Bronchial epithelial cell (primary cell): Measurements from ENCODE around the gene UAP1L1. TPM values are rescaled to one million over a fixed set of nuclear protein-coding genes. Genes with fewer than 3 reads are reported as not detected.

ENCODE experiments used
- DNase-seq: peaks from one replicate; pipeline ENCODE4 v3.0.0-alpha.2; 2010; ENCODE audit warnings: low read depth
- FAIRE-seq: peaks from 2 replicates; lab custom pipeline; 2011; peaks lifted over from hg19 to GRCh38; lab: Jason Lieb, UNC
- H3K27me3 ChIP-seq: 2 replicates; pipeline ENCODE4 v1.5.1; 2011; ENCODE audit warnings: low read length; ENCODE audit not compliant: control insufficient read depth, insufficient read depth
- H3K36me3 ChIP-seq: 2 replicates; pipeline ENCODE4 v1.5.1; 2011; ENCODE audit warnings: low read length; ENCODE audit not compliant: control insufficient read depth, insufficient read depth
- H3K4me3 ChIP-seq: 2 replicates; pipeline ENCODE4 v1.5.1; 2011; ENCODE audit warnings: mild to moderate bottlenecking, low read depth, low read length, control low read depth
- total RNA-seq: library from RNA; depleted of rRNA; stranded (reverse); fragments of >200 nt; gene quantifications from 2 replicates; pipeline ENCODE4 v1.2.1, GENCODE V29; 2014
- TF ChIP-seq, protein P1 (sequence below): IDR thresholded peaks from 2 replicates; pipeline ENCODE4 v1.5.1; 2011; ENCODE audit warnings: mild to moderate bottlenecking, moderate library complexity, low read length, control low read depth, inconsistent platforms; ENCODE audit not compliant: insufficient read depth, severe bottlenecking

The UAP1L1 gene
- total RNA-seq, 1 donor from 2014 or later, result 3.2 TPM

DNA sequence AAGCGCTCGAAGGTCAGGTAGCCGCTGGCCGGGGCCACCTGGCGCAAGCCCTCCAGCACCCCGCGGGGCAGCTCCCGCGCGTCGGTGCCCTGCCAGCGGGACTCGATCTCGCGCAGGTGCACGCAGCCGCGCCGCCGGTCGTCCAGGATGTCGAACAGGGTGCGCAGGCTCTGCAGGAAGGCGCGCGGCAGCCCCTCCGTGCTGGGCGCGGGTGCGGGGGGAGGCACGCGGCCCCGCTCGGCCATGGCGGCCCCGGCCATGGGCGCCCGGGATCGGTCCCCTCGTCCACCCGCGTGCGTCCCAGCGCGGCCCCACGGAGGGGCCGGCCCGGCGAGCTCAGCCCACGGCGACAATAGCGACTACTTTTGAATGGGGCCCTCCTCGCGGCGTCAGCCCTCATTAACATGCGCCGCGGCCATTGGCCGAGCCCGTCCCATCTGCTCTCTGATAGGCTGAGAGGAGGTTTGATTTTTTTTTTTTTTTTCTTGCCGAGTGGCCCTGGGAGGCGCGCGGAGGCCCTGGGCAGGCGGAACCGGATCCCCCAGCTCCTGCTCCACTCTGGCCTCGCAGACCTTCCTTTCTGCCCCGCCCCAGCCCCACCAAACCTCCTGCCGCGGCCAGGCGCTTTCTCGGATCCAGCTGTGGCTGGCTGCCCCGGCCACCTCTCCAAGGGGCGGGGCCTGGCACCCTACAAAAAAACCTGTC is 7.0 kb upstream of the UAP1L1 start, which contains the start of gene SAPCD2:
SAPCD2 (minus strand) TSS at position 357 of the 705 bp plus-strand sequence; CDS start at position 260, 97 bp downstream.
- FAIRE-seq (no peak), DNase-seq (peak; percentile 77)
- TF ChIP-seq, protein P1, sequence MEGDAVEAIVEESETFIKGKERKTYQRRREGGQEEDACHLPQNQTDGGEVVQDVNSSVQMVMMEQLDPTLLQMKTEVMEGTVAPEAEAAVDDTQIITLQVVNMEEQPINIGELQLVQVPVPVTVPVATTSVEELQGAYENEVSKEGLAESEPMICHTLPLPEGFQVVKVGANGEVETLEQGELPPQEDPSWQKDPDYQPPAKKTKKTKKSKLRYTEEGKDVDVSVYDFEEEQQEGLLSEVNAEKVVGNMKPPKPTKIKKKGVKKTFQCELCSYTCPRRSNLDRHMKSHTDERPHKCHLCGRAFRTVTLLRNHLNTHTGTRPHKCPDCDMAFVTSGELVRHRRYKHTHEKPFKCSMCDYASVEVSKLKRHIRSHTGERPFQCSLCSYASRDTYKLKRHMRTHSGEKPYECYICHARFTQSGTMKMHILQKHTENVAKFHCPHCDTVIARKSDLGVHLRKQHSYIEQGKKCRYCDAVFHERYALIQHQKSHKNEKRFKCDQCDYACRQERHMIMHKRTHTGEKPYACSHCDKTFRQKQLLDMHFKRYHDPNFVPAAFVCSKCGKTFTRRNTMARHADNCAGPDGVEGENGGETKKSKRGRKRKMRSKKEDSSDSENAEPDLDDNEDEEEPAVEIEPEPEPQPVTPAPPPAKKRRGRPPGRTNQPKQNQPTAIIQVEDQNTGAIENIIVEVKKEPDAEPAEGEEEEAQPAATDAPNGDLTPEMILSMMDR, result no peak
- Histone ChIP-seq H3K4me3 (peak within 1 kb of the TSS; percentile 36), H3K27me3 (no peaks in the 10 kb centered on the region), H3K36me3 (no peaks in the 10 kb centered on the region)

DNA sequence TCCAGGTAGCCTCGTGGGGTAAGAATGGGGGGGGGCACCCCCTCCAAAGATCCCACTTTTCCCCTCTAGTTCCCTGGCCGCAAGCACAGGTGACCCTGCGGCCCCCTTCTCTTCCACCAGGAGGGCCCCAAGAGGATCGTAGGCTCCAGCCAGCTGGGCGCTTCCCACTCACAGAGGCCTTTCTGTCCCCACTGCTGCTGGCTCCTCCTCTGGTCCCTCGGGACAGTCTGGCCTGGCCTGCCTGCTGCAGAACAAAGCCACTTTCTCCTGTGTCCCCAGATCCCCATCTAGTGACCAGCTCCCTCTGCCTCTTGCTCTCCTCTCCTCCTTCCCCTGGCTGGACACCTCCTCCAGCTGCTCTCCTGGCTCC is 6.4 kb upstream of the UAP1L1 start:
- FAIRE-seq (no peak), DNase-seq (no peak)
- no peaks in the 10 kb centered on the region for H3K27me3 ChIP-seq
- H3K36me3 ChIP-seq, result no peaks in the 10 kb centered on the region
- TF ChIP-seq, protein P1, result no peak
- H3K4me3 ChIP-seq, result peak overlapping the region; percentile 36

DNA sequence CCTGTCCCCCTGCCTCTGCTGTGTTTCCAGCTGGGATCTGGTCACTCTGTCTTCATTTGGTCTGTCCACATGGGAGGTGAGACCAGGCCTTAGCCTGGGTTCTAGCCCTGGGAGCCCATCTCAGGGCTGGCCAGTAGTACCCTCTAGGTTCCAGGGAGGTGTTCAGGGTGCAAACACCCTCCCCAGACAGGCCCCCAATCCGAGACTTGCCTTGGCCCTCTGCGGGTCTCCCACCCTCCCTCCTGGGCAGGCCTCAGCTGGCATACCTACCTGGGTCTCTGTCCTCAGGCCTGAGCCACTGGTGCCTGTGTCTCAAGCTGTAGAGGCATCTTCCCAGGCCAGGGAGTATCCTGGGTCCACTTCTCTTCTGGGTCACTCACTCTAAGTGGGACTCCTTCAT is 6.0 kb upstream of the UAP1L1 start:
- FAIRE-seq (no peak), DNase-seq (no peak)
- H3K27me3 ChIP-seq, result no peaks in the 10 kb centered on the region
- TF ChIP-seq, protein P1, result no peak
- H3K36me3 ChIP-seq, result no peaks in the 10 kb centered on the region
- no peak overlapping the region for H3K4me3 ChIP-seq

DNA sequence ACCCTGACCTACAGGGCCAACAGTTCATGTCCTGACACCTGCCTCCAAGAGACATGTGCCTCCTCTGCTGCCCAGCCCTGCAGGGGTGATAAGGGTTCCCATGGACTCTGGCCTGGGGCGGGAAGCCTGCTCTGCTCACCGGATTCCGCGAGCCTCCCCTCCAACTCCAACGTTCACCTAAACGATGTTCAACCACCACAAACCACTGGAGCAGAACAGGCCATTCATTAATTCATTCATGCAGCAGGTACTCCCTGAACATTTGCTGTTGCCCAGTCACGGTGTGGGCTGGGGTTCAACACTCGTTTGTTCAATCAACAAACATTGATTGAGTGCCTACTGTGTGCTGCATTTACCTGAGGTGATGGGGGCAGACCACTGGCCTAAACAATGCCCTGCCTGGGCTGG is 3.3 kb upstream of the UAP1L1 start:
- H3K4me3 ChIP-seq, result no peak overlapping the region
- TF ChIP-seq, protein P1, result no peak
- no peak for FAIRE-seq
- H3K27me3 ChIP-seq, result no peaks in the 10 kb centered on the region
- DNase-seq, result no peak
- no peaks in the 10 kb centered on the region for H3K36me3 ChIP-seq

DNA sequence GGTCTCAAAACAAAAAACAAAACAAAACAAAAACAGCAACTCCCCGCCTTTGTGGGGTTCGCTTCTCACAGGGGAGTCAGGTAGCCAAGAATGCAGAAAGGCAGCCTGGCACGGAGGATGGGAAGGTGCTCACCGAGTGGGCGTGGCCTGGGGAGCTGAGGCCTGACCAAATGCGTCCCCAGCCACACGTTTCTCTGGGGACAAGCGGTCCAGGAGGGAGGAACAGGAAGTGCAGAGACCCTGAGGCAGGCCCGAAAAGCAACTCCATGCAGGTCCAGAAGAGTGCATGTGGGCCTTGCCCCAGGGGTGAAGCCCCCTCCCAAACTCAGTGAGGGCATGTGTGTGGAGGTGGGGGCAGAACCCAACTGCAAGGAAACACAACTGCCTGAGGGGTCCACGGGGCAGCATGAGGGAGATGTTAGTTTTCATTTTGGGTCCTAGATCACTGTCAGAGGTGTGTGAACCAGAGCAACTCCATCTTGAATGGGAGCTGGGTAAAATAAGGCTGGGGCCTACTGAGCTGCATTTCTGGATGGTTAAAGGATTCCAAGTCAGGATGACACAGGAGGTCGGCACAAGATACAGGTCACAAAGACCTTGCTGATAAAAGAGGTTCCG is 2.6 kb upstream of the UAP1L1 start:
- Histone ChIP-seq H3K4me3 (no peak overlapping the region), H3K27me3 (no peaks in the 10 kb centered on the region), H3K36me3 (peaks cover 1% of the 10 kb centered on the region)
- DNase-seq (no peak), FAIRE-seq (no peak)
- TF ChIP-seq, protein P1, result no peak
